Gastrocnemius medialis (tissue), 4 donors: Measurements from ENCODE around the gene RNF214. TPM values are rescaled to one million over a fixed set of nuclear protein-coding genes. Genes with fewer than 3 reads are reported as not detected.
A peak's percentile ranks its signal among the peaks of the same experiment; 100 is the strongest.

Experiments
- ATAC-seq, 2 donors: fragments of 150-250 bp; one replicate each; pipeline ENCODE4 v1.9.1; 2016
- DNase-seq, 2 donors: peaks; one replicate each; pipeline ENCODE4 v3.0.0-alpha.2; 2019
- H3K27ac ChIP-seq, 4 donors: fragments of 200-600 bp; sonication (generic); 1 replicate in 1 of 4; 2 replicates in 3 of 4; pipeline ENCODE4 v1.5.1; 2016 to 2018; ENCODE audit warnings: mild to moderate bottlenecking in 2 of 4, moderate library complexity in 1 of 4
- H3K27me3 ChIP-seq, 3 donors: fragments of 200-600 bp; sonication (generic) in 2 of 3; 1 replicate in 1 of 3; 2 replicates in 2 of 3; pipeline versions ENCODE4 v1.5.1 to v1.6.0; 2016 to 2019; ENCODE audit warnings: mild to moderate bottlenecking in 1 of 3, moderate library complexity in 1 of 3
- H3K36me3 ChIP-seq, 2 donors: fragments of 200-600 bp; sonication (generic) in 1 of 2; one replicate each; pipeline ENCODE4 v1.5.1; 2017 to 2018
- H3K4me1 ChIP-seq, 2 donors: fragments of 200-600 bp; sonication (generic) in 1 of 2; one replicate each; pipeline ENCODE4 v1.5.1; 2016 to 2017; ENCODE audit warnings: mild to moderate bottlenecking in 2 of 2
- H3K4me3 ChIP-seq, 4 donors: fragments of 200-600 bp; sonication (generic) in 3 of 4; 1 replicate in 1 of 4; 2 replicates in 3 of 4; pipeline ENCODE4 v1.5.1; 2016 to 2019; ENCODE audit warnings: mild to moderate bottlenecking in 2 of 4
- H3K9me3 ChIP-seq, 3 donors: fragments of 200-600 bp; sonication (generic) in 2 of 3; 1 replicate in 1 of 3; 2 replicates in 2 of 3; pipeline ENCODE4 v1.5.1; 2016 to 2019
- CTCF ChIP-seq, 5 experiments: fragments of 450-650 bp in 3 of 5; fragments of 200-600 bp in 2 of 5; sonication (generic) in 2 of 5; IDR thresholded peaks in 4 of 5; conservative IDR thresholded peaks in 1 of 5; 1 replicate in 4 of 5; 2 replicates in 1 of 5; pipeline ENCODE4 v1.5.1; 2016 to 2019; ENCODE audit warnings: antibody characterized with exemption in 5 of 5, mild to moderate bottlenecking in 3 of 5, moderate library complexity in 3 of 5
- POLR2A ChIP-seq, 2 donors: fragments of 450-650 bp; IDR thresholded peaks; one replicate each; pipeline ENCODE4 v1.6.1; 2017; ENCODE audit warnings: antibody characterized with exemption in 2 of 2, mild to moderate bottlenecking in 2 of 2, moderate library complexity in 2 of 2
- in situ Hi-C, 4 donors: fragments of 200-750 bp; cut with MboI; loops; one replicate each; pipeline versions ENCODE4 v1.15.0 to v1.8.0; 2017; ENCODE audit warnings: low sequenced_read_pairs in 4 of 4
- intact Hi-C: fragments of 100-400 bp; cut with DNase I; formaldehyde crosslinking; loops from one replicate; pipeline ENCODE4 v1.15.1; 2023; ENCODE audit warnings: low total_unique reads
- total RNA-seq, 4 donors: library from RNA; depleted of rRNA; stranded (reverse); fragments of >200 nt; gene quantifications; one replicate each; pipeline versions ENCODE4 v1.1.0 to v1.2.3, GENCODE V29; 2016

The RNF214 gene
- total RNA-seq, 4 donors from 2014 or later = 17.1 to 22.7 (median 19.9) TPM

- H3K4me3 ChIP-seq = no peak overlapping the region
- no peak for DNase-seq
- intact Hi-C loops (no loop called here), in situ Hi-C loops (no loop called here)
- H3K27ac ChIP-seq = no peak overlapping the region
- no peaks in the 10 kb centered on the region for H3K9me3 ChIP-seq
- H3K36me3 ChIP-seq = peaks cover 0 to 78% of the 10 kb centered on the region in 2 donors
- H3K4me1 ChIP-seq = peaks cover 1 to 2% of the 10 kb centered on the region in 2 donors
- no peak for TF ChIP-seq POLR2A (IDR thresholded peaks at IDR 0.05)
- no peak for TF ChIP-seq CTCF (IDR thresholded peaks at IDR 0.05 in 4 of 5, conservative IDR thresholded peaks at IDR 0.05 in 1 of 5)
- H3K27me3 ChIP-seq = no peaks in the 10 kb centered on the region
- no peak for ATAC-seq
Observed at GRCh38 chr11:117186431-117186761, 46.1 kb upstream of the RNF214 start.

DNA sequence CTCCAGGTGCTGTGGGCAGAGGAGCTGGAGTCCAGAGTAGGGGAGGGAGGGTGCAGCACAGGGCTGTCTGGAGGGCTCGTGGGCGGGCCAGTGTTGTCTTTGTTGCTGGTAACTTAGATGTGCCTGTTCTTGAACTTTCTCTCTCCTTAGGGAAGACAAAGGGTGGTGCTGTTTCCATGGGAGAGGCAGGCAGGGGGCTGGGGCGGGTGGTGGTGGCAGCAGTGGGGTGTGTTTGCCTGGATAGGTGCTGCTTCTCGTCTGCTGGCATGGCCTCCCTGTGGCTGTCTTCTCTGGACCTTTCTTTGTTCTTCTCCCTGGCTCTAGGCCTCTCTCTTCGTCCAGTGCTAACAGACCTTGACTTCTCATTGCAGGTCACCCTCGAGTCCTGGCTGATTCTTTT is 45.5 kb upstream of the RNF214 start:
- Histone ChIP-seq H3K4me3 (no peak overlapping the region), H3K27ac (no peak overlapping the region), H3K9me3 (no peaks in the 10 kb centered on the region), H3K36me3 (peaks cover 0 to 81% of the 10 kb centered on the region in 2 donors), H3K27me3 (no peaks in the 10 kb centered on the region), H3K4me1 (no peaks in the 10 kb centered on the region)
- no peak for TF ChIP-seq POLR2A (IDR thresholded peaks at IDR 0.05)
- no peak for TF ChIP-seq CTCF (IDR thresholded peaks at IDR 0.05 in 4 of 5, conservative IDR thresholded peaks at IDR 0.05 in 1 of 5)
- intact Hi-C loops = no loop called here
- ATAC-seq = no peak
- no peak for DNase-seq
- in situ Hi-C loops = no loop called here

DNA sequence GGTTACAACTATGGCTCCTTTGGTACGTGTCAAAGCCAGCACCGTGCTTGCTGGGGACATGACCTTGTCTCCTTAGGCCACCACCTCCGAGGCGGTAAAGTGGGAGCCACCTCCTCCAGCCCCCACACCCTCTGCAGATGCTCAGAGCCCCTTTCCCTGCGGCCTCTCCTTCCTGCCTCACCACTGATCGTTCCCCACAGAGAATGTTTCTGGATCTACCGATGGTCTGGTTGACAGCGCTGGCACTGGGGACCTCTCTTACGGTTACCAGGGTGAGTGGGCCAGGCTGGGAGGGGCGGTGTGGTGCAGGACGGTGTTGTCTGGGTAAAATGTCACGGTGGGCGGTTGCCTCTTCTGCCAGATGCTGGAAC is 45.1 kb upstream of the RNF214 start:
- Histone ChIP-seq H3K27ac (no peak overlapping the region), H3K9me3 (no peaks in the 10 kb centered on the region), H3K4me1 (no peaks in the 10 kb centered on the region), H3K4me3 (no peak overlapping the region), H3K36me3 (peaks cover 0 to 81% of the 10 kb centered on the region in 2 donors), H3K27me3 (no peaks in the 10 kb centered on the region)
- DNase-seq (peak in 1 of 2 donors; percentile 10), ATAC-seq (no peak)
- intact Hi-C loops = no loop called here
- in situ Hi-C loops = no loop called here
- no peak for TF ChIP-seq CTCF (IDR thresholded peaks at IDR 0.05 in 4 of 5, conservative IDR thresholded peaks at IDR 0.05 in 1 of 5)
- TF ChIP-seq POLR2A (IDR thresholded peaks at IDR 0.05) = no peak

DNA sequence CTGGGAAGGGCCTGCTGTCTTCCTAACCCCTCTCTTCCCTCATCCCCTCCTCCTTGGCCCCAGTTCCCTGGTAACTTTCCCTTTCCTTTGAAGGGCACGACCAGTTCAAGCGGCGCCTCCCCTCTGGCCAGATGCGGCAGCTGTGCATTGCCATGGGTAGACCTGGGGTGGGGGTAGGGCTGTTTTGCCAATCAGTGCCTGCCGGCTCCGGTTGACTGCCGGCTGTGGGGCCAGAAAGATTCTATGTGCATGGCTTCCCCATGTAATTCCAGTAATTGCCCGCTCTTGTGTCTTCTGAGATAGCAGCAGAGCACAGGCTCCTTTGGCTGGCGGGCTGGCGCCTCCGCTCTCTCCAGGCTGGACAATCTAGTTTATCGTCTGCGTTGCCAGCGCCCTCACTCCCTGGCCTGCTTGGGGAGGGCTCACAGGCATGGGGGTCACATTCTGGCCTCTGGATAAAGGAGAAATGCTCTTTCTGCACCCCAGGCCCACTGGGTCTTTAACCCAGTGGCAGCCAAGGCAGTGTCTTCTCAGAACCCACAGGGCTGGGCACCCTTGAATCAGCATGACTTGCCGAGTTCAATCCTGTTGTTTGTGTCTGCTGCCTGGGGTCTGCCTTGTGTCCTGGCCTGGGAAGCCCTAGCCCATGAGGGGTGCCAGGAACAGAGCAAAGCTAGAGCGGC is 44.5 kb upstream of the RNF214 start:
- TF ChIP-seq POLR2A (IDR thresholded peaks at IDR 0.05) = no peak
- TF ChIP-seq CTCF (IDR thresholded peaks at IDR 0.05 in 4 of 5, conservative IDR thresholded peaks at IDR 0.05 in 1 of 5) = no peak
- Histone ChIP-seq H3K4me1 (no peaks in the 10 kb centered on the region), H3K4me3 (no peak overlapping the region), H3K36me3 (peaks cover 0 to 83% of the 10 kb centered on the region in 2 donors), H3K9me3 (no peaks in the 10 kb centered on the region), H3K27ac (no peak overlapping the region), H3K27me3 (no peaks in the 10 kb centered on the region)
- ATAC-seq (no peak), DNase-seq (peak in 1 of 2 donors; percentile 9)
- in situ Hi-C loops (no loop called here), intact Hi-C loops (no loop called here)

DNA sequence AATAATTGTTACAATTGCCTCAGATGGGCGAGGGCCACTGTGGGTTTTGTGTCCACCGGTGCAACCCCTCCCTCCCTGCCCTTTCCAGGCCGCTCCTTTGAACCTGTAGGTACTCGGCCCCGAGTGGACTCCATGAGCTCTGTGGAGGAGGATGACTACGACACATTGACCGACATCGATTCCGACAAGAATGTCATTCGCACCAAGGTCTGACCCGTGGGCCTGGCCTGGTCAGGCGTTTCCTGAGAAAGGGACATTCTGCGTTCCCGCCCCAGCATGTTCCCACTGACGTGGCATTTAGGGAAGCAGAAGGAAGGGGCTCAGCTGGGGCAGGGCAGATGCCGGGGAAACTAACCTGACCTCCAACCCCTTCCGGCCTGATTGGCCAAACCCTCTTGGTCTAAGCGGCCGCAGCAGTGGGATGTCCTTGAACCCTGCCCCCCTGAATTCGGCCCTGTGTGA is 43.8 kb upstream of the RNF214 start:
- no peak for TF ChIP-seq CTCF (IDR thresholded peaks at IDR 0.05 in 4 of 5, conservative IDR thresholded peaks at IDR 0.05 in 1 of 5)
- no peak overlapping the region for H3K27ac ChIP-seq
- intact Hi-C loops (no loop called here), in situ Hi-C loops (no loop called here)
- H3K36me3 ChIP-seq = peaks cover 0 to 88% of the 10 kb centered on the region in 2 donors
- H3K4me3 ChIP-seq = no peak overlapping the region
- peak in 1 of 2 donors; percentile 34 for DNase-seq
- H3K4me1 ChIP-seq = peaks cover 2% of the 10 kb centered on the region in 2 donors
- ATAC-seq = no peak
- H3K9me3 ChIP-seq = no peaks in the 10 kb centered on the region
- no peaks in the 10 kb centered on the region for H3K27me3 ChIP-seq
